HG03575 (cell line): Measurements from ENCODE around the gene MS4A7.

Experiments
- ATAC-seq: cut with Tn5 transposase; IDR thresholded peaks from one replicate; pipeline ENCODE4 v1.9.1; 2021; ENCODE audit not compliant: unreplicated experiment, insufficient number of reproducible peaks, low FRiP score; ENCODE audit errors: extremely low read depth

The MS4A7 gene

GRCh38 chr11:60367896-60368295 lies 10.4 kb upstream of the MS4A7 start:
- no peak for ATAC-seq

- ATAC-seq: no peak
These were observed 8.0 kb upstream of the MS4A7 start for GRCh38 chr11:60370252-60370810.

- no peak for ATAC-seq
These were observed 7.5 kb upstream of the MS4A7 start for GRCh38 chr11:60370811-60371298.

- ATAC-seq: no peak
These were observed 6.9 kb upstream of the MS4A7 start for GRCh38 chr11:60371386-60371785.

- ATAC-seq: no peak
These were observed 6.5 kb upstream of the MS4A7 start for GRCh38 chr11:60371854-60372253.

- ATAC-seq: no peak
These were observed 5.6 kb upstream of the MS4A7 start for GRCh38 chr11:60372767-60373166.

GRCh38 chr11:60375316-60375715 lies 3.0 kb upstream of the MS4A7 start:
- no peak for ATAC-seq

GRCh38 chr11:60376601-60377000 lies 1.7 kb upstream of the MS4A7 start:
- no peak for ATAC-seq

GRCh38 chr11:60377401-60378136 lies 763 bp upstream of the MS4A7 start:
- ATAC-seq: no peak

- peak; percentile 81 for ATAC-seq
These were observed 11.1 kb downstream of the MS4A7 start for GRCh38 chr11:60389279-60389910.

- no peak for ATAC-seq
These were observed 12.1 kb downstream of the MS4A7 start for GRCh38 chr11:60390419-60390818.

GRCh38 chr11:60392361-60392760 lies 14.0 kb downstream of the MS4A7 start:
- no peak for ATAC-seq

- ATAC-seq: no peak
These were observed 14.7 kb downstream of the MS4A7 start for GRCh38 chr11:60393016-60393415.

- ATAC-seq: no peak
These were observed 16.5 kb downstream of the MS4A7 start for GRCh38 chr11:60394666-60395380.

- no peak for ATAC-seq
These were observed 18.1 kb downstream of the MS4A7 start, which contains the start of gene MS4A14 for GRCh38 chr11:60396382-60396781. TSS of gene MS4A14 (plus strand) at chr11:60396459. CDS start at chr11:60396579, 120 bp downstream.

GRCh38 chr11:60396799-60397198 lies 18.5 kb downstream of the MS4A7 start:
- ATAC-seq: no peak

- ATAC-seq: no peak
These were observed 41.7 kb downstream of the MS4A7 start for GRCh38 chr11:60420015-60420414.

GRCh38 chr11:60422609-60423008 lies 44.3 kb downstream of the MS4A7 start:
- ATAC-seq: no peak

GRCh38 chr11:60428517-60428916 lies 50.2 kb downstream of the MS4A7 start:
- no peak for ATAC-seq

GRCh38 chr11:60429272-60429671 lies 50.9 kb downstream of the MS4A7 start, which contains the start of gene MS4A5:
TSS of gene MS4A5 (plus strand) at chr11:60429572. CDS start at chr11:60429675, 103 bp downstream.
- no peak for ATAC-seq
